Type B pancreatic cell (in vitro differentiated cells): ENCODE results near the gene AK4. TPM values are rescaled to one million over a fixed set of nuclear protein-coding genes. Genes with fewer than 3 reads are reported as not detected.

Experiments
- DNase-seq: peaks from one replicate; pipeline ENCODE4 v3.0.0; 2021; ENCODE audit warnings: mixed read lengths; ENCODE audit not compliant: unreplicated experiment; ENCODE audit errors: extremely low spot score
- H3K27ac Mint-ChIP-seq: 2 replicates; pipeline ENCODE4 v1.8.0; 2021; ENCODE audit warnings: mild to moderate bottlenecking, mixed read lengths
- H3K27me3 Mint-ChIP-seq: 2 replicates; pipeline ENCODE4 v1.8.0; 2021; ENCODE audit warnings: mixed read lengths
- H3K36me3 Mint-ChIP-seq: 2 replicates; pipeline ENCODE4 v1.8.0; 2021; ENCODE audit warnings: mixed read lengths
- H3K4me1 Mint-ChIP-seq: one replicate; pipeline ENCODE4 v1.8.0; 2021; ENCODE audit warnings: mixed read lengths; ENCODE audit not compliant: unreplicated experiment
- H3K4me3 Mint-ChIP-seq: 2 replicates; pipeline ENCODE4 v1.8.0; 2021; ENCODE audit warnings: mild to moderate bottlenecking, mixed read lengths
- H3K9me3 Mint-ChIP-seq: 2 replicates; pipeline ENCODE4 v1.8.0; 2021; ENCODE audit warnings: mixed read lengths
- CTCF ChIP-seq: fragments of 200-600 bp; sonication (generic); conservative IDR thresholded peaks from 2 replicates; pipeline ENCODE4 v1.5.0; 2021; ENCODE audit warnings: antibody characterized with exemption, mild to moderate bottlenecking
- total RNA-seq: library from RNA; stranded (reverse); gene quantifications from 2 replicates; pipeline ENCODE4 v1.2.1, GENCODE V29; 2021; ENCODE audit warnings: low replicate concordance

The AK4 gene
- total RNA-seq, 1 donor from 2014 or later: 35.2 TPM

- no peak overlapping the region for H3K27ac Mint-ChIP-seq
Measured at GRCh38 chr1:65197636-65198035, 49.6 kb downstream of the AK4 start.

GRCh38 chr1:65198096-65198495 is 50.1 kb downstream of the AK4 start:
- no peak overlapping the region for H3K4me3 Mint-ChIP-seq

More at GRCh38 chr1:65197636-65198035, 49.6 kb downstream of the AK4 start:
- no peak overlapping the region for H3K4me3 Mint-ChIP-seq
- peaks cover 4% of the 10 kb centered on the region for H3K9me3 Mint-ChIP-seq
- H3K36me3 Mint-ChIP-seq: peaks cover 20% of the 10 kb centered on the region
- H3K4me1 Mint-ChIP-seq: peaks cover 5% of the 10 kb centered on the region
- TF ChIP-seq CTCF: no peak
- no peak for DNase-seq
- H3K27me3 Mint-ChIP-seq: no peaks in the 10 kb centered on the region

GRCh38 chr1:65200411-65200810 is 52.4 kb downstream of the AK4 start:
- H3K4me3 Mint-ChIP-seq: no peak overlapping the region
- H3K4me1 Mint-ChIP-seq: peaks cover 5% of the 10 kb centered on the region
- H3K36me3 Mint-ChIP-seq: peaks cover 13% of the 10 kb centered on the region
- peaks cover 4% of the 10 kb centered on the region for H3K9me3 Mint-ChIP-seq
- DNase-seq: no peak
- H3K27me3 Mint-ChIP-seq: no peaks in the 10 kb centered on the region
- no peak overlapping the region for H3K27ac Mint-ChIP-seq
- no peak for TF ChIP-seq CTCF

More at GRCh38 chr1:65198096-65198495, 50.1 kb downstream of the AK4 start:
- Mint-ChIP-seq H3K36me3 (peaks cover 20% of the 10 kb centered on the region), H3K9me3 (peaks cover 4% of the 10 kb centered on the region), H3K27ac (no peak overlapping the region), H3K27me3 (no peaks in the 10 kb centered on the region), H3K4me1 (peaks cover 5% of the 10 kb centered on the region)
- DNase-seq: no peak
- TF ChIP-seq CTCF: no peak

- DNase-seq: no peak
- Mint-ChIP-seq H3K4me3 (no peak overlapping the region), H3K27me3 (no peaks in the 10 kb centered on the region), H3K36me3 (no peaks in the 10 kb centered on the region), H3K9me3 (no peaks in the 10 kb centered on the region), H3K4me1 (peaks cover 11% of the 10 kb centered on the region), H3K27ac (no peak overlapping the region)
- no peak for TF ChIP-seq CTCF
Measured at GRCh38 chr1:65206836-65207235, 58.8 kb downstream of the AK4 start.

GRCh38 chr1:65207317-65207716 is 59.3 kb downstream of the AK4 start:
- H3K9me3 Mint-ChIP-seq: no peaks in the 10 kb centered on the region
- H3K27ac Mint-ChIP-seq: no peak overlapping the region
- DNase-seq: no peak
- H3K27me3 Mint-ChIP-seq: no peaks in the 10 kb centered on the region
- TF ChIP-seq CTCF: no peak
- peaks cover 11% of the 10 kb centered on the region for H3K4me1 Mint-ChIP-seq
- no peak overlapping the region for H3K4me3 Mint-ChIP-seq
- H3K36me3 Mint-ChIP-seq: no peaks in the 10 kb centered on the region

- no peak for DNase-seq
- no peaks in the 10 kb centered on the region for H3K36me3 Mint-ChIP-seq
- H3K9me3 Mint-ChIP-seq: no peaks in the 10 kb centered on the region
Measured at GRCh38 chr1:65208563-65208973, 60.6 kb downstream of the AK4 start.

More at GRCh38 chr1:65208563-65208973, 60.6 kb downstream of the AK4 start:
- H3K27me3 Mint-ChIP-seq: no peaks in the 10 kb centered on the region
- no peak overlapping the region for H3K27ac Mint-ChIP-seq
- TF ChIP-seq CTCF: no peak
- peaks cover 11% of the 10 kb centered on the region for H3K4me1 Mint-ChIP-seq
- no peak overlapping the region for H3K4me3 Mint-ChIP-seq
